Natural killer cell (primary cell): ENCODE measurements around the gene TMEM255B. TPM values are rescaled to one million over a fixed set of nuclear protein-coding genes. Genes with fewer than 3 reads are reported as not detected.
A peak's percentile ranks its signal among the peaks of the same experiment; 100 is the strongest.

Experiments
- ATAC-seq, 3 donors: fragments of 150-1000 bp in 2 of 3; fragments of 200-7000 bp in 1 of 3; cut with Tn5 transposase; 1 replicate in 1 of 3; 2 replicates in 2 of 3; pipeline ENCODE4 v1.10.0; 2021; ENCODE audit warnings: mild to moderate bottlenecking in 2 of 3, moderate library complexity in 2 of 3
- DNase-seq, 2 donors: peaks; one replicate each; pipeline versions ENCODE4 v3.0.0 to v3.0.0-alpha.2; 2013 to 2021; ENCODE audit warnings: mixed read lengths in 1 of 2
- H3K27ac ChIP-seq: one replicate; pipeline ENCODE4 v1.5.1; 2013; ENCODE audit warnings: mild to moderate bottlenecking, low read length
- H3K27me3 ChIP-seq: one replicate; pipeline ENCODE4 v1.6.1; 2013; ENCODE audit warnings: low read length; ENCODE audit not compliant: control insufficient read depth, insufficient read depth
- H3K36me3 ChIP-seq: one replicate; pipeline ENCODE4 v1.6.1; 2013; ENCODE audit warnings: low read length; ENCODE audit not compliant: control insufficient read depth, insufficient read depth
- H3K4me1 ChIP-seq: one replicate; pipeline ENCODE4 v1.6.1; 2013; ENCODE audit warnings: low read length; ENCODE audit not compliant: control insufficient read depth, insufficient read depth
- H3K4me3 ChIP-seq: one replicate; pipeline ENCODE4 v1.5.1; 2013; ENCODE audit warnings: low read length
- H3K9me3 ChIP-seq: one replicate; pipeline ENCODE4 v1.6.1; 2013; ENCODE audit warnings: low read length; ENCODE audit not compliant: control insufficient read depth, insufficient read depth
- H3K27ac Mint-ChIP-seq, 2 donors: one replicate each; pipeline ENCODE4 v1.8.0; 2022; ENCODE audit warnings: mild to moderate bottlenecking in 2 of 2, mixed read lengths in 2 of 2, moderate library complexity in 1 of 2
- H3K27me3 Mint-ChIP-seq, 2 donors: one replicate each; pipeline ENCODE4 v1.8.0; 2022; ENCODE audit warnings: low read depth in 2 of 2, mixed read lengths in 2 of 2
- H3K36me3 Mint-ChIP-seq: one replicate; pipeline ENCODE4 v1.8.0; 2022; ENCODE audit warnings: mixed read lengths
- H3K4me1 Mint-ChIP-seq, 2 donors: one replicate each; pipeline ENCODE4 v1.8.0; 2022; ENCODE audit warnings: mixed read lengths in 2 of 2
- H3K4me3 Mint-ChIP-seq: one replicate; pipeline ENCODE4 v1.8.0; 2022; ENCODE audit warnings: mild to moderate bottlenecking, moderate library complexity, mixed read lengths
- H3K9me3 Mint-ChIP-seq, 2 donors: one replicate each; pipeline ENCODE4 v1.8.0; 2022; ENCODE audit warnings: mixed read lengths in 2 of 2
- WGBS: methylation state at CpG from one replicate; pipeline ENCODE4 v1.1.7; 2013; ENCODE audit warnings: missing lambda C conversion rate; ENCODE audit not compliant: insufficient coverage; 5-methylcytosine and 5-hydroxymethylcytosine counted together
- intact Hi-C: fragments of 100-400 bp; cut with micrococcal nuclease; formaldehyde crosslinking; loops from one replicate; pipeline ENCODE4 v1.14.2; 2022
- total RNA-seq, 4 donors: library from RNA; stranded (reverse); fragments of 120-200 nt in 1 of 4; gene quantifications; one replicate each; pipeline versions ENCODE4 v1.2.3 to v1.2.4, GENCODE V29; 2013 to 2022
- TF ChIP-seq, protein P1 (sequence below): fragments of 200-600 bp; IDR thresholded peaks from one replicate; pipeline ENCODE4 v1.8.0; 2022; ENCODE audit warnings: antibody characterized with exemption

The TMEM255B gene
- total RNA-seq, 3 donors from 2014 or later (not counting 1 experiment from before 2014, with no cell fraction given), result 0.38 to 3.0 (median 1.0) TPM

DNA sequence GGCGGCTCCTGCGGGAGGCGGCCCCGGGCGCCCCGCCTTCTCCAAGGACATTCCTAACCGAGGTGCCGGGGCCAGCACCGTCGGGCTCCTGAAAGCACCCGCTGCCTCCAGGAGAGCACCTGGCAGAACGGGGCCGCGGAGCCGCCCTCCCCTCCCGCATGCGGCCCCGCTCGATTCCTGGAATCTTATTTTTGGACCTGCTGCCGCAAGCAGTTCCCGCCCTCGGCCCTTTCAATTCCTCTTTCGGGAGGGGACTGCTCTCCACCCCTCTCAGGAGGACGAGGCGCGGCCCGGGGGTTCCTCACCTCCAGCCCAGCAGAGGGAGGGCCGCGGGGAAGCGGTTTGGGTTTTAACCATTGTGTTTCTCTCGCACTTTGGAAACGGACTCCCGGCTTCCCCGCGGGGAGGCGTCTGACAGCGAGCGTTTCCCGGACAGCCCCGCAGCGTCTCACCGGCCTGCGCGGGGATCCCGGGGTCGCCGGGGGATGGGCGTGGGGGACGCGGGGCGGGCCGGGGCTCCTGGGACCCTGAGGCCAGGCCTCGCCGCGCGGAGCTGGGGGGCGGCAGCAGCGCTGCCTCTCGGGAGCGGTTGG lies 104.0 kb downstream of the TMEM255B start:
- intact Hi-C loops, result no loop called here
- Mint-ChIP-seq H3K4me3 (peak overlapping the region; percentile 37), H3K36me3 (no peaks in the 10 kb centered on the region), H3K9me3 (no peaks in the 10 kb centered on the region), H3K27me3 (peaks cover 37 to 43% of the 10 kb centered on the region in 2 donors), H3K4me1 (peaks cover 5 to 16% of the 10 kb centered on the region in 2 donors), H3K27ac (no peak overlapping the region)
- 5% methylated on average over 60 of the region's 60 CpGs for WGBS
- Histone ChIP-seq H3K27ac (no peak overlapping the region), H3K4me1 (peaks cover 20% of the 10 kb centered on the region), H3K36me3 (no peaks in the 10 kb centered on the region), H3K27me3 (peaks cover 23% of the 10 kb centered on the region), H3K4me3 (no peak overlapping the region), H3K9me3 (no peaks in the 10 kb centered on the region)
- DNase-seq, result peak in 1 of 2 donors; percentile 15
- TF ChIP-seq, protein P1, sequence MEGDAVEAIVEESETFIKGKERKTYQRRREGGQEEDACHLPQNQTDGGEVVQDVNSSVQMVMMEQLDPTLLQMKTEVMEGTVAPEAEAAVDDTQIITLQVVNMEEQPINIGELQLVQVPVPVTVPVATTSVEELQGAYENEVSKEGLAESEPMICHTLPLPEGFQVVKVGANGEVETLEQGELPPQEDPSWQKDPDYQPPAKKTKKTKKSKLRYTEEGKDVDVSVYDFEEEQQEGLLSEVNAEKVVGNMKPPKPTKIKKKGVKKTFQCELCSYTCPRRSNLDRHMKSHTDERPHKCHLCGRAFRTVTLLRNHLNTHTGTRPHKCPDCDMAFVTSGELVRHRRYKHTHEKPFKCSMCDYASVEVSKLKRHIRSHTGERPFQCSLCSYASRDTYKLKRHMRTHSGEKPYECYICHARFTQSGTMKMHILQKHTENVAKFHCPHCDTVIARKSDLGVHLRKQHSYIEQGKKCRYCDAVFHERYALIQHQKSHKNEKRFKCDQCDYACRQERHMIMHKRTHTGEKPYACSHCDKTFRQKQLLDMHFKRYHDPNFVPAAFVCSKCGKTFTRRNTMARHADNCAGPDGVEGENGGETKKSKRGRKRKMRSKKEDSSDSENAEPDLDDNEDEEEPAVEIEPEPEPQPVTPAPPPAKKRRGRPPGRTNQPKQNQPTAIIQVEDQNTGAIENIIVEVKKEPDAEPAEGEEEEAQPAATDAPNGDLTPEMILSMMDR, result no peak
- peak in 1 of 3 donors; percentile 32 for ATAC-seq

GRCh38 chr13:113863524-113864272 lies 104.7 kb downstream of the TMEM255B start, which contains the start of gene GAS6:
TSS of gene GAS6 (minus strand) at chr13:113864076. CDS start at chr13:113863920, 156 bp downstream.
- 1% methylated on average over 116 of the region's 116 CpGs for WGBS
- Histone ChIP-seq H3K9me3 (no peaks in the 10 kb centered on the region), H3K36me3 (no peaks in the 10 kb centered on the region), H3K4me1 (peaks cover 20% of the 10 kb centered on the region), H3K4me3 (no peak within 1 kb of the TSS), H3K27me3 (peaks cover 26% of the 10 kb centered on the region), H3K27ac (no peak within 1 kb of the TSS)
- peak within 1 kb of the TSS; percentile 70 for H3K4me3 Mint-ChIP-seq
- H3K4me1 Mint-ChIP-seq, result peaks cover 5 to 16% of the 10 kb centered on the region in 2 donors
- TF ChIP-seq, protein P1, result no peak
- H3K27ac Mint-ChIP-seq, result no peak within 1 kb of the TSS
- ATAC-seq (peak in 2 of 3 donors; percentile 36 to 58), DNase-seq (peak; percentile 16 to 51)
- H3K27me3 Mint-ChIP-seq, result peaks cover 44 to 46% of the 10 kb centered on the region in 2 donors
- no peaks in the 10 kb centered on the region for H3K36me3 Mint-ChIP-seq
- no peaks in the 10 kb centered on the region for H3K9me3 Mint-ChIP-seq
- intact Hi-C loops, result no loop called here

GRCh38 chr13:113864273-113864890 lies 105.4 kb downstream of the TMEM255B start:
- no peaks in the 10 kb centered on the region for H3K36me3 ChIP-seq
- 22% methylated on average over 10 of the region's 10 CpGs for WGBS
- ATAC-seq, result no peak
- Mint-ChIP-seq H3K9me3 (no peaks in the 10 kb centered on the region), H3K36me3 (no peaks in the 10 kb centered on the region), H3K4me1 (peaks cover 5 to 16% of the 10 kb centered on the region in 2 donors), H3K4me3 (peak overlapping the region; percentile 70), H3K27me3 (peaks cover 49% of the 10 kb centered on the region in 2 donors), H3K27ac (no peak overlapping the region)
- no peak overlapping the region for H3K27ac ChIP-seq
- H3K4me3 ChIP-seq, result no peak overlapping the region
- H3K27me3 ChIP-seq, result peaks cover 26% of the 10 kb centered on the region
- intact Hi-C loops, result no loop called here
- H3K9me3 ChIP-seq, result no peaks in the 10 kb centered on the region
- peaks cover 20% of the 10 kb centered on the region for H3K4me1 ChIP-seq
- DNase-seq, result peak in 1 of 2 donors; percentile 7
- TF ChIP-seq, protein P1, result no peak
